GM19025 (cell line): ENCODE measurements around the gene GTPBP3.

Source experiments
- ATAC-seq: cut with Tn5 transposase; IDR thresholded peaks from one replicate; pipeline ENCODE4 v1.9.1; 2021; ENCODE audit warnings: mild to moderate bottlenecking, low read depth, moderate library complexity; ENCODE audit not compliant: unreplicated experiment

The GTPBP3 gene

DNA sequence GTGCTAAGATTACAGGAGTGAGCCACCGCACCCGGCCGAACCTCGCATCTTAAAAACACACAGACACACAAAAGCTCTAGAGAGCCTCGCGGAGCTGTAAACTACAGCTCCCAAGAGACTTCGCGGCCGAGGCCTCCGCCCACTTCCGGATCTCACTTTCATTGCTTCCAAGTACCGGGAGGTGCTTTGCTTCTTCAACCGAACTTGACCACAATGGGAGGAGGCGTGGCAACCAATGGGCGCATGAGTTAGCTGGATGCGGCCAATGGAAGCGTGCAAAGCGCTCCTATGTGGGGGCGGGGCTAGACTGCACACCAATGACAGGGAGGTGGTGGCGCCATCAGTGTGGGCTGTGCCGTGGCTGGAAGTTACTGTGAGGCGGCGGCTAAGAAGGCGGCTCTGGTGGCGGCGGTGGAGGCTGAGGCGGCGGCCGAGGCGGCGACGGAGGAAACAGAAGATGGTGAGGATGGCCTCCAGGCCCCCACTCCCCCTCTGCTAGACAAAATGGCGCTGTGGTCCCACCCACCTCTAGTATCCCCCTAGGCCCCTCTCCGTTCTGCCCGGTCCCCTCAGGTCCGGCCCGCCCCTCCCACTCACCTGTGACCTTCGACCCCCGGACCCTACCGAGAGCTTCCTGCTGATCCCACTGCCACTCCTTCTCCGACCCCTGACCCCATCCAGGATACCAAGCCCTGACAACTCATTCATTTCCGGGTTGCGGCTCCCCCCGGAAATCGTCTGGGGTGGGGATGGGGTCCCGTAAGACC is 28.0 kb upstream of the GTPBP3 start, which contains the start of gene DDA1:
DDA1 (plus strand) TSS at position 366 of the 767 bp plus-strand sequence; CDS start at position 458, 92 bp downstream.
- peak; percentile 65 for ATAC-seq

DNA sequence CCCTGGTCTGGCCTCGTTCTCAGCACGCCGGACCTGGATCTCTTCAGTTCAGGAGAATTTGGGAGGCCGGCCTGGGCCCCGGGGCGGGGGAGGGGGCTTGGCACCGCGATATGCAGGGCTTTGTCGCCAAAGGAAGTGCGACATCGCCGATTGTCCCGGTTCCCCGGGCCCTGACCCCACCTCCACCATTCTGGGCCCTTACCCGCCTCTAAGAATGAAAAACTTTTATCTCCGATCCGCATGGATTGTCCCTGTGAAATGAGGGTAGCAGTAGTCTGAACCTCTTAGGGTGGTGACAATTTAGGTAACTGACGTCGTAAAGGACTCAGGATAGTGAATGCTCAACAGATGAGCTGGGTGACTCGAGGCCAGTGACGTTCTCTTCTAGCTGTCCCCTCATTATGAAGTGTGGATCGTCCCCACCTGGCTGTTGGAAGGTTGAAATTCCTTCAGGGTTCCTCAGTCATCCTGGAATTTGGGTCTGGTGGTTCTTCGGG is 27.3 kb upstream of the GTPBP3 start:
- no peak for ATAC-seq

DNA sequence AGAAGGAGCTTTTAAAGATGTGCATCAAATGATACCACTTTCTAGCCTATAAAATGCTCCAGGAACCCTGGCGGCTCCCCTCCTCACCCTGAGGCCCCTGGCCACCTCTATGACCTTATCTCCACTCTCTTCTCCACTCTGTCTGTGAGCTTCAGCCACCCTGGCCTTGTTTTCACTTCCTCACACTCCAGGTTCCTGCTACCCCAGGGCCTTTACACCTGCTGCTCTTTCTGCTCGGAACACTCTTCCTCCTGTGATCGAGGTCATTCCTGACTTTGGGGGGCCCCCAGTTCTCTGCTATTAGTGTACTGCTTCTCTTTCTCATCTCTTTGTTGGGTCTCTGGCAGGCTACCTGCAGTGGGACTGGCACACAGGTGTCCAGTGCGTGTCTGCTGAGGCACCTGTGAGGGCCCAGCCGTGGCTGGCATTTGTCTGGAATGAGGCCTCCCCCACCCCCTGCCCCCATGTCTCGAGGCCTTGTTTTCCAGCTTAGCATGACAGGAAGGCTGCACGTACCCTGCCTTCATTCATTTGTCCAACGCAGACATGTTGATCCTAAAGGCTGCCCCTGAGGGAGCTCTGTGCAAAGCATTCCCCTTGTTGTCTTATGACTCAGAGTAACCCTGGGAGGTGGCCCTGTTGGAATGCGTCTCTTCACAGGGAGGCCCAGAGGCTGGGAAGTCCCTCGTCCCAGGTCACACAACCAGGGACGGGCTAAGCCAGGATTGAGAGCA is 25.7 kb upstream of the GTPBP3 start:
- ATAC-seq = no peak

DNA sequence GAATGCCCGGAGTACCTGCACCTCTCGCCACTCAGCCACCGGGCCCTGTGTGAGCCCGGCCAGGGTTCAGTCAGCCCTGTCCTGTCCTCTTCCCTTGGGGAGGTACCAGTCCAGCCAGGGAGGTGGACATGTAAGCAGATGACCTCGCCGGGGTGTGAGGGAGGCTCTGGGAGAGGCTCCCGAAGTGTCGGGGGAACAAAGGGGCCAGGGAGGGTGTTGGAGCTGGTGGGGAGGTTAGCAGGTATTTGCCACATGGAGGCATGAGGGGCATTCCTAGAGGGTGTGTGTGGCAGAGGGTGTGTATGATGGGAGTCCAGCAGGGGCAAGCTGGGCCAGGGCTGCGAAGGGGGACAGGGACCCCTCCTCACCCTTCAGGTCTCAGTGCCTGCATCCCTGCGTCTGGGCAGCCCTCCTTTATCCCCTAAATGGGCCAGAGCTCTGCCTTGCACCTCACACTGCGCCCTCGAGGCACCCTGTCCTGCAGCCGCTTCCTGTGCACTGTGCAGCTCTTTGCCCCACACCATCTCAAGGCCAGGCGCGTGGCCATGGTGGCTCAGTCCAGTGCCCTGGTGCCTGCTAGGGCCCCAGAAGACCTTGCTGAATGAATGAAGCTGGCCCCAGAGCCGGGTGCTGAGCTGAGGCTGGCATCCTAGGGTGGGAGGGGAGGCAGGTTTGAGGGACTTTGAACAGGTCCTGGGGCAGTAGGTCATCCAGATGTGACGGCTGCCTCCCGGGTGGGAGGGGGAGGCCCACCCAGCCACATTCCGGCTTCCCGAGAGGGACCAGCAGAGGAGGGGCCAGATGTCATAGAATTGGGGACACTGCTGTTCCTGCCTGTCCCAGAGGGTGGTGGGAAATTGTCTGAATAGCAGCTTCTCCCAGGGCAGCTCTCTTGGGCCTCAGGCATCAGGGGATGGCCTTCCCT is 24.9 kb upstream of the GTPBP3 start:
- ATAC-seq = no peak

DNA sequence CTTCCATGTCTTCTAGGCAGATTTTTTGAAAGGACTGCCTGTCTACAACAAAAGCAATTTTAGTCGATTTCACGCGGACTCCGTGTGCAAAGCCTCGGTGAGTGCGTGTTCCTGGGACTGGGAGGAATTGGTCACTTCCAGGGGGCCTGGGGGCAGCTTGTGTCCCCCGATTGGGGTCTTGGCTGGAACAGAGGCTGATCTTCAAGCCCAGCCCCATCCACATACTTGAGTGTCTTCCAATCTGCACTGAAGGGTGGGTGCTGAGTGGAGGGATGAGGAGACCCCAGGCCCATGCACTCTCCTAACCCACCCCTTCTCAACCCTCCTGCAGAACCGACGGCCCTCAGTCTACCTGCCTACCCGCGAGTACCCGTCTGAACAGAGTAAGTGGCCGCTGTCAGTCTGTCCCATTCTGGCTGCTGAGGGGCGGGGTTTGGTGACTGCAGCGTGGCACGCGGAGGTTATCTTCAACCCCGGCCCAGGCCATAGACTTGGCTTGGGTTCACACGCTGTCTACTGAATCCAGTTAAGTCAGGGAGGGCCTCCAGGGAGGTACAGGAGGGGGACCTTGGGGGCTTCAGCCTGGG is 23.3 kb upstream of the GTPBP3 start:
- no peak for ATAC-seq

DNA sequence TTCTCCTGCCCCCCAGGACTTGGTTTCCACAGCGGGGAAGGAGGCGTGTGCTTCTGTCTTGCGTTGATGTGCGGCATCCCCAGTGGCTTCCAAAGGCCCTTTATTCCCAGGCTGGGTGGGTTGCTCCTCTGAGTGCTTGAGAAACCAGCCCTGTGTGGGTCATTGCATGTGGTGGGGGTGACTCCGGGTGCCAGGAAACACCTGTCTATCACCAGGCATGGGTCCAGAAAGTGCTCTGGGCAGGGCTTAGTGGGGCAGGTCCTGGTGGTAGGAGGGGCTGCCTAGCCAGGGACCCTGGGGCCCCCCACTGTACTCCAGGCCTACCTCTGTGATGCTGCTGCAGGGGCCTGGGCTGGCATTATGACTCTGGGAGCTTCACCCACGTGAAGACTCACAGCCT is 18.4 kb upstream of the GTPBP3 start:
- no peak for ATAC-seq

DNA sequence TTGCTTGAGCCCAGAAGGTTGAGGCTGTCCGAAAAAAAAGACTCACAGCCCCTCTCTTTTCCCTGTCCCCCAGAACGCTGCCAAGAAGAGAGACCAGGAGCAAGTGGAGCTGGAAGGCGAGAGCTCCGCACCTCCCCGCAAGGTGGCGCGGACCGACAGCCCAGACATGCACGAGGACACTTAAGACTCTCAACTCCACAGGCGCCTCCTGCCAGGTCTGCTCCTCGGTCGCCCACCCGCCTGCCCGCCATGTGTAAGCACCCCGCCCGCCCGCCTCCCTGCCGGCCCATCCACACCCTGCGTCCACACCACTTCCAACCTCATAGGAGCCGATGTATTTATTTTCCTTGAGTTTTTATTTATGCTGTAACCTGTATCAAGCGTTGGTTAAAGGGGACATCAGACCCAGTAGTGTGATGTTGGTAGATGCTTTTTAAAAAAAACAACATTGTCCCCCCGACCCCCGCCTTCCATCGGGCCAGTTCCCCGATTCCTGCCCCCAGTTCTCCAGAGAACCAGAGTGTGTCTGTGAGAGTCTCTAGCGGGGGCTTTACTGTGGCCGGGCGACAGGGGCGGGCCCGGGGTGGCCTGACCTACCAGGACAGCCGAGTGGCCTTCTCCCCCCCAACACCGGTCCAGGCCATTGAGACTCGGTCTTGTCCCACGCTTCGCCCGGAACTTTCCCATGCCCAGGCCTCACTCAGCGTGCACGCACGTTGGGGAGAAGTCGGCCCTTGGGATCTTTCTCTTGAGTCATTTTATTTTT is 17.7 kb upstream of the GTPBP3 start:
- ATAC-seq = no peak

DNA sequence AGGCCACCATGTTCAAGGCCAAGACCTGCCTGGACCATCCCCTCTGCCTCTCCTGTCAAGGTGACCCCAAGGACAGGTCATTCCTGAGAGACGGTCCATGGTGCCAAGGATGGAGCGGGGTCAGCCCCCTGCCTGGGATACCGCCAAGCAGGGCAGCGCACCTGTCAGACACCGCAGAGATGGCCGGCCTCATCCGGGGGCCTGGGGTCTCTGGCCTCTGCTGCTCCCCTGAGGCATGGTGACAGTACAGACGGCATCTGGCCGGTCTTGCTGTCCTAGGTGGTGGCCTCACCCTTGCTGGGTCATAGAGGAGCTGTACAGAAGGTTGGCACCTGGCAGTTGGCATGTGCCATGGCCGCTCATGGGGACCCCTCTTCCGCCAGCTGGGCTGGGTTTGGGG is 16.9 kb upstream of the GTPBP3 start:
- ATAC-seq = no peak

DNA sequence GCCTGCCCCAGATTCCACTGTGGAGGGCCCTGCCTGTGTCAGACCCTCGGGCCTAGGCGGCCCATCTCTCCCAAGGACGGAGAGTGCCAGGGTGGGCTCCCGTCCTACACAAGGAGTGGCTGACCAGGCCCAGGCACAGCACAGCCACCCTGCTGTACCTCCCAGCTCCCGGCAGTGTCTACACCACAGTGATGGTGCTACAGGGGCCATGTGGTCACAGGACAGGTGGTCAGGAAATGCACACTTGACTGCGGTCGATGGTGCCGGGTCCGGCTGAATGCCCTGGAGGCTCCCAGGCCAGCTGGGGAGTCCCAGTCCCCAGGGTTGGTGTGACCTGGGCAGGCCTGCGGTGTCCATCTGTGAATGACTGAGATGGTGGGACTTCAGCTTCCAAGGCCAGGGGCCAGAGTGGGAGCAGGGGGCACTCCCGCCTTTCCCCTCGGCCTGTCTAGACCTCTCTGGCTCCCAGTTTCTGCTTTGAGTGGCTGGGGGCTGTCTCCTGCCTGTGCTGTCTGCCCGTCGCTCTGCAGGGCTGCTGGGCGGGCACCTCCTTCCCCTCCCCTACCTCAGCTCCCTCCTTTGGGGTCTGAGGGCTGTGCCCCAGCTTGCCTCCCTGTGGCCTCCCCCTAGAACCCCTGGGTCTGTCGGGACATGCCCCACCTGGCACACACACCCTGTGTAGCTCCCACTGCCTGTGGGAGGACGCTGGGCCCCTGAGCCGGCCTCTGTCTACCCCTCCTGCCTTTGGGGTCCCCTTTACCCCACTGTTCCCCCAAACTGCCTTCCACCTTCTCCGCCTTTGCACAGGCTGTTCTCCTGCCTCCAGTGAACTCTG is 15.5 kb upstream of the GTPBP3 start:
- no peak for ATAC-seq

DNA sequence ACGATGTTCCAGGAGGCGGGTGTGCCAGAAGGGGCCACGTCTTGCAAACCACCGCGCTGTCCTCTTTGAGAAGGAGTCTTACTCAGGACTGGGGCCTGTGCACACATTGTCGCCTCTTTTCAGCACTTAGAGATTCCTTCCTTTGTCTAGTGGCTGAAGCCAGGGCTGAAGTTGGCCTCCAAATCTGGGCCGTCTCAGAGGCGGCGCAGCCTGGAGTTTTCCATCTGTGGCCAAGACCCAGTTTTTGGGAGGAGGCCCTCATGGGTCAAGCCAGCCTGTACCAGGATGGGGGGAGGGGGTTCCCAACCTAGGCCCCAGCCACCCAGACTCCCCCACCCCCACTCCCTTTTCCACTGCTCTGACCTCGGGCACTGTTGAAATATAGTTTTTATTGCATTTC is 14.5 kb upstream of the GTPBP3 start:
- no peak for ATAC-seq

DNA sequence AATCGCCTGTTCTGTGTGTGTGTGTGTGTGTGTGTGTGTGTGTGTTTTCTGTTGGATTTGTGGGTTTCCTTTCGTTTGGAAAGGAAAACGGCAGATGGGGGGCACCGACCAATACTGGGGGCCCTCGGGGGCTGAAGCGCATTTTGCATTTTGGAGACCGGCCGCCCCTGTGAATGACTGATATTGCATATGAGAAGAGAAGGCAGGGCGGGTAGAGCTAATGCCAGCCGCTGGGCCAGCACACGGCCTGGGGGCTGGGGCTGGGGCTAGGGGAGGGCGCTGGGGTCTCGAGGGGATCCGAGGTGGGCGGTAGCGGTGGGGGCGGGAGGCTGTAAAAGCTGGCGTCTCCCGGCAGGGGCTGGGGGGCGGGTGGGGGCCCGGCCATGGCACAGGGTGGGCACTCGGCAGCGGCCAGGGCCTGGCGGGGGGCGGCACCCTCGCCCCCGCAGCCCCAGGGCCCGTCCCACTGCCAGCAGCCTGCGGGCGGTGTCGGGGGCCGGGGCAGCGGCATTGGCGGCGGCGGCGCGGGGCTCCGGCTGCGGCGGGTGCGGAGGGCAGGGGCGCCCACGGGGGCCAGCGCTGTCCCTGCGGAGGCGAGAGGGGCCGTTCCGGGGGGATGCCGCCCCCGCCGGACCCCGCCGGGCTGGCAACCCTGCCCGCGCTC is 13.9 kb upstream of the GTPBP3 start:
- no peak for ATAC-seq

DNA sequence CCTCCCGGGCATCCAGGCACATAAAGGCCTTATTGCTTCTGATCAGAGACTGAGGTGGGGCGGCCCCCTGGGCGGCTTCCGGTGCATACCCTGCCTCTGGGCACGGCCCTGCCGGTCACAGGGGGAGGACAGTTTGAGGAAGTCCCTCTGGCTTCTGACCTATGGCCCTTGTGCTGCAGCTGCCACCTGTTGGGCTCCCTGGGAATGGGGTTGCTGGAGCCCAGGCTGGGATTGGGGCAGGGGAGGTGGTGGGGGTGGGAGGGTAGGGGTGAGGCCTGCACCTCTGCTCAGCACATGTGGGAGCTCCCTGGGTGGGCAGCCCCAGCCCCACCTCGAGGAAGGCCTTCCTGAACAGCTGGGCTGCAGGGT is 13.4 kb upstream of the GTPBP3 start:
- no peak for ATAC-seq

DNA sequence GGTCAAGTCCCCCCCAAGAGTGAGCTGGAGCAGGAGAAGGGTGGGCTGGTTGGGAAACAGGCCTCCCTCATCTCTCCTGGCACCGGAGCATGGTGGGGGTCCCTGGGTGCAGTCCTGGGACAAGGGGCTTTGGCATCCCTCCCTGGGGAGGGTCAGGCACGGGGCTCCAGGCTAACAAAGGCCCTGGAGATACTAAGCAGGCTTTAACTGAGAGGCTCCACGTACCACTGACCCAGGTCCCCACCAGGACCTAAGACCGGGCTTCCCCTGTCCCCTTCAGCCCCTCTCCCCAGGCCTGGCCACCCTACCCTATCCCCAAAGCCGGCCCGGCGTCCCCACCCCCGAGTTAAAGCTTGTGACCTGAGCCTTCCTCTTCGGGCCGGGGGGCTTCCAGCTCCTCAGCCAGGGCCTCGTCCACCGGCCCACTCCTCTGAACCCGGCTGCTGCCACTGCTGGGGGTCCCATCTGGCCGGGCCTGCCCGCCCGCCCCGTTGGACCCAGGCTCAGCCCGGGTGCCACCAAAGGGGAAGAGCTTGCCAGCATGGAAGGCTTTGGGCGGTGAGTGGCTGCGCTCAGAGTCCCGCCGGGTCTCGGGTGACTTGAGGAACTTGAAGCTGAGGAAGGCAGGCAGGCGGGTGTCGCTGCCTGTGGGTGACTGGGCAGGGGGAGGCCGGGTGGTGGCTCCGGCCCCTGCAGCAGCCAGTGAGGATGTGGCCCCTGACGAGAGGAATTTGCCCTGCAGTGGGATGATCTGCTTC is 12.8 kb upstream of the GTPBP3 start:
- no peak for ATAC-seq

DNA sequence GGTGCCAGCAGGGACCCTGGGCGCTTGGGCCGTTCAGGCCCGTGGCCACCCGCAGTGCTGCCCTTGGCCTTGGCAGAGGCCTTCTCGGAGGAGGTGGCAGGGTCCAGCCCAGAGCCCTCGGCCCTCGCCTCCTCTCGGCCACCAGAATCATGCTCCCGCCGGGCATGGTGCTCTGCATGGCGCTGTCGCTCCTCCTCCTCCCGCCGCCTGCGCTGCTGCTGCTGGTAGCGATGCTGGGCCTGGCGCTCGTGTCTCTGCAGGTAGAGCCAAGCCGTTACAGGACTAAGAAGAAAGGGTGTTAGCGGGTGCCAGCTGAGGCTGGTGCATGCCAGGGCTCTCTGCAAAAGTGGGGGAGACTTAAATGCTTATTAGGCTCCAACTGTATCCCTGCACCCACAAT is 12.2 kb upstream of the GTPBP3 start:
- no peak for ATAC-seq

DNA sequence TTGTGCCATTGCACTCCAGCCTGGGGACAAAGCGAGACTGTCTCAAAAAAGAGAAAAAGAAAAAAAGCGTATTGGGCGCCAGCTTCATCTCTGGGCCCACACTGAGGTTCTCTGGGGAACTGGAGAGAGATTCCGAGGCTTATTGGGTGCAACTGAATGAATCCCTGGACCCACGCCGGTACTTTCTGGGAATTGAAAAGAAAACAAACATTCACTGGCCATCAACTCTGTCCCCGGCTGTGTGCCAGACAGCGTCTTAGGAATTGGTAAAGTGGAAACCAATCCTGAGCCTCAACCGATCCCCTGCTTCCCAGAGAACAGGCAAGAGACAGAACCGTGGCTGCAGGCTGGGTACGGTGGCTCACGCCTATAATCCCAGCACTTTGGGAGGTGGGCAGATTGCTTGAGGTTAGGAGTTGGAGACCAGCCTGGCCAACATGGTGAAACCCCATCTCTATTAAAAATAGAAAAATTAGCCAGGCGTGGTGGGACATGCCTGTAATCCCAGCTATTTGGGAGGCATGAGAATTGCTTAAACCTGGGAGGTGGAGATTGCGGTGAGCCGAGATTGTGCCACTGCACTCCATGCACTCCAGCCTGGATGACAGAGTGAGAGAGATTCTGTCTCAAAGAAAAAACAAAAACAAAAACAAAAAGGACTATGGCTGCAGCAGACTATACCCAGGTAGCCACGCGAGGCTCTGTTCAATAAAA is 11.3 kb upstream of the GTPBP3 start:
- no peak for ATAC-seq

DNA sequence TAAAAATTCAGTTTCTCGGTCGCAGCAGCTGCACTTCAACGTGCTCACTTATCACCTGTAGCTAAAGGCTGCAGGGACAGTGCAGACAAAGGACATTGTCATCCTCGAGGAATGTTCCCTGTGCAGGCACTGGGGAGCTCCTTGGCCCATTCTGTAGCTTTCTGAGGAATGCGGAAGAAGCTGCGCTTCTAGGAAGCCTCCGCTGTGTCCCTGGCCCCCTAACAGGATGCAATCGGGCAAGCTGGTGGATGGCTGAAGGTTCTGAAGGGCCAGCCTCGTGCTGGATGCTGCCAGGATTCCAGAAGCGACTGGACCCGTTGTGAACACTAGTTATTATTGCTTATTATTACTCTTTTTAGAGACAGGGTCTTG is 10.8 kb upstream of the GTPBP3 start:
- no peak for ATAC-seq

DNA sequence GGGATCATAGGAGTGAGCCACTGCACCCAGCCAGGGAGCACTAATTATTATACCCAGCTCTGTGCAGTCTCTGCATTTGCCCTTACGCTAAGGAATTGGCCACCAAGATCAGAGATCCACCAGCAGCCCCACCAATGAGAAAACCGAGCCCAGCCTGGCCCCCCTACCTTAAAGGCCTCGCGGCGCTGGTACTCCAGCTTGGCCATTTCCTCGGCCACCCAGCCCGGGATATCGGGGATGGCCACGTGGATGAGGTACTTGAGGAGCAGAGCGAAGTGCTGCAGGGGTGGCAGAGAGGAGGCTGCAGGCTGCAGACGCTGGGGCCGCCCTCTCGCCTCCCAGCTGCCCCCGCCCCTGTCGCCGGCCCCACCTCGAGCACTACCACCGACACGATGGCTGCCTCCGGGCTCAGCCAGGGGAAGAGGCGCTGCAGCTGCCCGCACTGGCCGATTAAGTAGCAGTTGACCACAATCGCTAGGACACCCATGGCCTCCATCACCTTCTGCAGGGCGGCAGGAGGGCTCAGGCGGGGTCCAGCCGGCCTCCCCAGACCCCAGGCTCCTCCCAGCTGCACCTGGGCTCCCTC is 10.2 kb upstream of the GTPBP3 start:
- no peak for ATAC-seq
